Measurements from ENCODE around the gene LRIG2.
A peak's percentile ranks its signal among the peaks of the same experiment; 100 is the strongest.
"Not testable (repeated sequence)": the region's sequence is repeated elsewhere in the genome, so short reads cannot be mapped to it uniquely, and the experiment has no call there.

Gene LRIG2

DNA sequence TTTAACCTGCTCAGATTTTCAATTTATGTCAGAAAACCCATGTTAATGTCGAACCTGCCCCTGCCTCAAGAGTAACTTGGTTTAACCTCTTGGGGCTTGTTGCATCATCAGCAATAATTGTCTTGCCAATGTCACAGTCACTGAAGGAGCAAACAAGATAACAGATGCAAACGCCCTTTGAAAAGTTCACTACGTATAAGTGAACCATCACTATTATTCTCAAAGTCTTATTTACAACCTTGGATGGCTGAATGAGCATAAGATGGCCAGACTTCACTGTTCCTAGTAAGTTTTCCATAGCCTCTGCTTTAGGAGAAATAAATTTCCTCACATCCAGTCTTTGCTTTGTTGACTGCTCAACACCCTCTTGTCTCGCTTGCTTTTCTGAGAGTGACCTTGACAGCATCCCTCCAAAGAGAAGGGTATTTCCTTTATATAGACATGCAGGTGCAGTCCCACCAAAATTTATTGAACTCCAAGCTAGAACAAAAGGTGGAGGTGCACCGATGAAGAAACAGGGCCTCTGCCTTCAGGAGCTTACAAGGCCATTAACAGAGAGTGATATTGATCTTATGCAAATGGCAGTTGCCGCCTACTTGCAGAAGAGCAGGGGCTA is 749 bp upstream of the LRIG2 start:
- DNase-seq, result peak; percentile 86

DNA sequence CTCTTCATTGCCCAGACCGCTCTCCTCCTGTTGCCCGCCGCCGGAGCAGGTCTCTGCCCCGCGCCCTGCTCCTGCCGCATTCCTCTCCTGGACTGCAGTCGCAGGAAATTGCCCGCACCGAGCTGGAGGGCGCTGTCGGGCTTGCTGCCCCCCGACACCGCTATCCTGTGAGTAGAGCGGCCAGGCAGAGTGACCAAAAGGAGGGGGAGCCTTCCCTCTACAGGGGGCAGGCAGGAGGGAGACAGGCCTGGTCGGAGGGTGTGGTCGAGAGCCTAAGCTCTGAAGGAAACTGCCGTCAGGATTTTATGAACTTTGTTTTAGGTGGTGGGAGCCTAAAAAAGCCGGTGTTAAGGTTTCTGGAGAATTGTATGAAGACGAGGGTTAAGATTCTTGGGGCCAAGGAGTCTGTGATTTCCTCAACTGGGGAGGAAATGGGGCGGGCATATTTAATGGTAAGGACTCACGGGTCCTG is 517 bp downstream of the LRIG2 start:
- no peak for DNase-seq

DNA sequence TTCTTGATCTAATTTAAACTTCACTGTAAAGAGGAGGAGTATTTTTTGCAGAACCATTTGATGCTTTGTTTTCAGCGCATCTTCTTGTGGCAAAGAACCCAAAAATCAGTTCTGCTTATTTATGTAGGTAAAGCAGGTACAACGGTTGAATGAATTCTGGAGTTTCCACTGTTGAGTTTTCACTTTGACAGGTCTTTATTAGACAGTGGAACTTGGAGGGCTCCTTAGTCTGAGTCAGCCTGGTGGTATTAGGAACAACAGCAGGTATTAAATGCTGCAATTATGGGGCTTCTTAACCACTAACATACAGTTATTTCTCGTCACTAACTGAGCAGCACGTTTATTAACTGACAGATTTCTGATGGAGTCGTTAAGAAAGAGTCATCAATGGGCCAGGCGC is 1.2 kb downstream of the LRIG2 start:
- no peak for DNase-seq

GRCh38 chr1:113077978-113078377 is 5.0 kb downstream of the LRIG2 start:
- DNase-seq, result not testable (repeated sequence)

DNA sequence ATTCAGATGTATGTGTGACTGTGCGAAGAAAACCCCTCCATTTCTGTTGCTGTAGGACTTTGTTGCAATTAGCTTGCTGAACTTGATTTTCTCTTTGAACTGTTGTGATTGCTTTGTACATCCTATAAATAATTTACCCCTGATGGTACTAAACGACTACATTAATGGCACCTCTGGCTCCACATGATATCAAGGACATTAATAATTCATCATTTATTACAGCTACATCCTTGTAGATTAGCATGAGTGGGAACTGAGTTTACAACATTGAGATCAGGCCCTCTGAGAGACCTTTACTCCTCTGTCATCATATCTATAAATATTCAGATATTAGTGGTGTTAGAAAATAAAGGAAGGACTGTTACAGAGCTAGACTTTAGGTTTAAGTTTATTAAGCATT is 13.5 kb downstream of the LRIG2 start:
- no peak for DNase-seq

DNA sequence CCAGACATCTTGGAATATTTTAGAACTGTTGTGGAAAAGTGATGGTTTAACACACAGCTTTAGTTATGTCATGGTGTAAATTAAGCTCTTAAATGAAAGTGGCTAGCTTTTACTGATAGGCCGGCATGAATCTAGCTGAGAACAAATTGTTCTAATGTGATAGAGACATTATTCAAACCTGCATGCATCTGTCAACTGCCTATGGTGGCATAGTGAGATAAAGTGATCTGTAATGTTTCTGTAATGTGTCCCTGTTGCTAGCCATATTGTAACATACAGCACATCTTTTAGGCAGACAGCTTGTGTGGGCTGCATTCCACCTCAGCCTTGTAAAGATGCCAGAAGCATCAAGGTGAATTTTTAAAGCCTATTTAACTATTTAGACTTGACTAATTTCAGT is 16.0 kb downstream of the LRIG2 start:
- DNase-seq, result no peak

DNA sequence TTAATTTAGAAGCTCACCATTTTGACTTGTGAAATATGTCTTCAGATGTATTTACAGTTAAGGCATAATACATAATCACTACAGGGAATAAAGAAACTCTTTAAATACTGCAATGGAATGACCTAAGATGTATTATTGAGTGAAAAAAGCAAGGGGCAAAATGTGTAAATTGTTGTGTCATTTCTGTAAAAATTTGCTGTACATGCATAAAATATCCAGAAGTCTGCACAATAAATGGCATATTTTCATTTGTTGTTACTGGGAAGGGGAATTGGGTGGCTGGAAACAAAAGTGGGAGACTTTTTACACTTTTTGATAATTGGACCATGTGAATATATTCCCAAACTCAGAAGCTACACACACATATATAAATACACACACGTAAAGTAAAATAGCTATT is 17.1 kb downstream of the LRIG2 start:
- no peak for DNase-seq

GRCh38 chr1:113091988-113092594 is 19.1 kb downstream of the LRIG2 start:
- DNase-seq, result no peak

- no peak for DNase-seq
These were observed 21.5 kb downstream of the LRIG2 start for GRCh38 chr1:113094506-113094905.

GRCh38 chr1:113095790-113096455 is 22.9 kb downstream of the LRIG2 start:
- no peak for DNase-seq

DNA sequence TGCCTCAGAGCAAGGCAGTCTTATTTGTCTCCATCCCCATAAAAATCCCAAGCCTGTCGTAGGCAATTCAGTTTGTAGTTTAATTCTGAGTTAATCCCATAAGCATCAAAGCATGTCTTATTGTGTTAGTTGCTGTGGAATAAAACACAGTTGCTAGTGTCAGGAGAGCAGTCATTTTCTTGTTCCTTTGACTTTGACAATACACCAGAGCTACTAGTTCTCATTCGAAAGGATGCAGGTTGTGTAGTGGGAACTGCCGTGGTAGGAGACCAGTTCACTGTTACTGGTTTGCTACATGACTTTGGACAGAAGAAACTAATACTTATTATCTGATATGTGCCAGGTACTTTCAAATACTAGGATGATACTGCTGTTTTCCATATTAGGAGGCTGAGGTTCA is 23.5 kb downstream of the LRIG2 start:
- DNase-seq, result no peak

- no peak for DNase-seq
These were observed 28.6 kb downstream of the LRIG2 start for GRCh38 chr1:113101588-113101987.

- no peak for DNase-seq
These were observed 30.1 kb downstream of the LRIG2 start for GRCh38 chr1:113103048-113103447.

GRCh38 chr1:113103977-113104376 is 31.0 kb downstream of the LRIG2 start:
- DNase-seq, result no peak

DNA sequence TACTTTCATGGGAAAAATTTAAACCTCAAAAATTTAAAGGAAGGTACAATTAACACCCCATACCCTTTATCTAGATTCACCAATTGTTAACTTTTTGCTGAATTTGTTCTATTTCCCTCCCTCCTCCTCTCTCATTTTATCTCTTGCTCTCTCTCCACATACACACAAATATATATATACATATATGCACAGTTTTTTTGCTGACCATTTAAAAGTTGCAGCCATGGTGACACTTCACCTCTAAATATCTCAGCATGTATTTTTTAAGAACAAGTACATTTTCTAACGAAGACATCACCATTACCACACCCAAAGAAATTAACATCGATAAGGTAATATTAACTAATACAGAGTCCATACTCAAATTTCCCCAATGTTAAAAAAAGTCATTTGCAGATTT is 33.9 kb downstream of the LRIG2 start:
- no peak for DNase-seq

- DNase-seq, result no peak
These were observed 37.0 kb downstream of the LRIG2 start for GRCh38 chr1:113109908-113110554.

DNA sequence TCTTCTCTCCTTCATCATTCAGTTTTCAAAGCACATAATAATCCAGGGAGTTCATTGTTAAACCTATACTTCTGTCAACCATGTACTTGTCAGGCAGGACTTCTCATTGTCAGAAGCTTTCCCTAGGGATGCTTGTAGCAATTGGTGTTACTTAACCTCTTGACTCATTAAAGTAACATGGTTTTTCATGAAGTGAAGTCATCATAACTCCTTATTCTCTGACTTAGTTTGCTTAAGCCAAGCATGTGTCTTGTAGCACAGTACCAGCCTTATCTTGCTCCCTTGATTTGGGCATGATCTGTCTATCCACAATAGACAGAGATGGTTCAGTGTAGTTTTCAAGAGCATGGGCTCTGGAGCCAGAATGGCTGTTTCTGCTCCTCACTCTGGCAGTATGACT is 45.3 kb downstream of the LRIG2 start:
- DNase-seq, result no peak

DNA sequence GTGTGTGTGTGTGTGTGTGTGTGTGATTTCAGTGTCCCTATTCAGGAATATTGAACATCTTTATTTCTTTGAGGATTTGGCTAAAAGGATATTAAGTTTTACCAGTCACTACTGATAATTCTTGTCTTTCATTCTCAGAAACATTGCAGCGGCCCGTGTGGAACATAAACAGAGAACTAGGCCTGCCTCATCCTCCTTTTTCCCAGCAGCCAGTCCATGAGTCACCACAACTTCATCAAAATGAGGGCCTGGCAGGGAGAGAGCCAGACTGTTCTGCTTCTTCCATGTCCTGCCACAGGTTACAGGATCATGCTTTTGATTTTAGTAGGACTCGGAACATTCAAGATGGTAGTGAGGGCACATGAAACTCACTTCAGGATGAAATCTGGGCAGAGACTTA is 50.7 kb downstream of the LRIG2 start:
- no peak for DNase-seq

DNA sequence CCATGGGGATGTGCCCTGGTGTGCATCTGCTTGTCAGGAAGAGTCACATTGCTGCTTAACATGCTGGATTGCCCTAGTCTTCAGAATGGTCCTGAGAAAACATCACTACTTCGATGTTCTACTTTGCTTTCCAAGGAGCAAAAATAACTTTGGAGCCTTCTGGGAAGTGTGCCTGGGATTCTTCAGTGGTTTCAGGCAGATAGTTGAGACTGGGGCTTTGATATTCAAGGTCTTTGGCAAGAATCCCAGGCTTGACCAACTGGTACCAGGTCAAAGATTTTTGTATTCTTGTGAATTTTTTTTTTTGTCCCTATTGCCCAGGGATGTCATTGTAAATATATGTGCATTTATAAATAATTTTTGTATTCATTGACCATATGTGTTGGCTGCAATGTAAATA is 51.4 kb downstream of the LRIG2 start:
- DNase-seq, result no peak

DNA sequence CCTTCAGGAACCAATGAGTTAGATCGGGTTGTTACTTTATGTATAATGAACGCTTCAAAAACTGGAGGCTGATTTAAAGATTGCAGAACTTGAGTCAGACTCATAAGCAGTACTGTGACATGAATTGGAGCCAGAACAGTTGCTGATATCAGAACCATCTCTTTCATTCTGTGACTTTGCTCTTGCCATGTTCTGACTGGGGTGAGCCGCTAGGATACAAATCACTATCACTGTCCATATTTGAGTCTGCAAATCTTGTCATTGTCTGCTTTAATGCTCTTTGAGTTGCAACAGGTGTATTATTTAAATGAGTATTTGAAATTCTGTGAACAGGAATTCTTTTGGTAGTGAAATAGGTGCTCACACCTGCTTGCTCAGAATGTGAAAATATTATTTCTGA is 52.5 kb downstream of the LRIG2 start:
- no peak for DNase-seq

- no peak for DNase-seq
These were observed 53.2 kb downstream of the LRIG2 start for GRCh38 chr1:113126207-113126606.

- DNase-seq, result no peak
These were observed 55.1 kb downstream of the LRIG2 start for GRCh38 chr1:113128116-113128515.

DNA sequence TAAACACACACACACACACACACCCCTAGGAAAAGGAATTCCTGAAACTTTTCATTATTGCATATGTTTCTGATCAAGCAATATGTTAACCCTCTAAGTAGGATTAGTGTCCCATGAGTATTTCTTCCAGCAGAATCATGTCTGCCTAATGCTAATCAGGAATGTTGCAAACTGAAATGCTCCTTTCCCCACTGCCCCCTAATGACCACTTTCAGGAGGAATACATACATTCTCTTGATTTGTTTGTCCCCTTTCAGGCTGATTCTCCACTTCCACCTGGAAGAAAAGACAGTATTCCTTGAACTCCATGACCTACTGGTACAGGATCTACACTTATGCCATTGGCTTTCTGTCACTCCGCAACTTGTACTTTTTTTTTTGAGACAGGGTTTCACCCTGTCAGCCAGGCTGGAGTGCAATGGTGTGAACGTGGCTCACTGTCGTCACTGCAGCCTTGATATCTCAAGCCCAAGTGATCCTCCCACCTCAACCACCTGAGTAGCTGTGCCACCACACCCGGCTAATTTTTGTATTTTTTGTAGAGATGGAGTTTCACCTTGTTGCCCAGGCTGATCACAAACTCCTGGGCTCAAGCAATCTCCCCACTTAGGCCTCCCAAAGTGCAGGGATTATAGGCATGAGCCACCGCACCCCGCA is 56.7 kb downstream of the LRIG2 start:
- DNase-seq, result no peak

GRCh38 chr1:113133038-113133437 is 60.0 kb downstream of the LRIG2 start:
- DNase-seq, result no peak

All from DMS79 treated with DMSO at 0.1 percent for 48 hours (cell line).